HepG2 (cell line): ENCODE data around the gene ANO9. TPM values are rescaled to one million over a fixed set of nuclear protein-coding genes. Genes with fewer than 3 reads are reported as not detected.
A peak's percentile ranks its signal among the peaks of the same experiment; 100 is the strongest.

Experiments used
- ARID3A ChIP-seq: IDR thresholded peaks from 2 replicates; pipeline ENCODE4 v1.6.1; 2012; ENCODE audit warnings: low read depth, low read length, improper control_type of control experiment
- ARNTL ChIP-seq: sonication (generic); formaldehyde crosslinking; IDR thresholded peaks from 2 replicates; pipeline ENCODE4 v1.4.0; 2020; ENCODE audit warnings: mild to moderate bottlenecking, missing genetic modification reagents
- CCDC6 ChIP-seq: sonication (generic); formaldehyde crosslinking; IDR thresholded peaks from 2 replicates; pipeline ENCODE4 v1.8.1; 2022; ENCODE audit warnings: mild to moderate bottlenecking, missing genetic modification reagents, moderate library complexity
- FOSL2 ChIP-seq: sonication (generic); formaldehyde crosslinking; IDR thresholded peaks from 2 replicates; pipeline ENCODE4 v1.4.0; 2020; ENCODE audit warnings: missing genetic modification reagents
- GABPA ChIP-seq, 2 experiments: IDR thresholded peaks; 2 replicates each; pipeline ENCODE4 v1.6.1; 2011 to 2016; ENCODE audit warnings: low read depth in 2 of 2, low read length in 1 of 2, missing biosample characterization in 1 of 2, missing genetic modification characterization in 1 of 2
- HNF1B ChIP-seq: sonication (generic); formaldehyde crosslinking; IDR thresholded peaks from 2 replicates; pipeline ENCODE4 v1.5.1; 2020; ENCODE audit warnings: mild to moderate bottlenecking, moderate library complexity, missing genetic modification reagents
- KIAA2018 ChIP-seq: sonication (generic); formaldehyde crosslinking; IDR thresholded peaks from 2 replicates; pipeline ENCODE4 v1.5.0; 2020; ENCODE audit warnings: mild to moderate bottlenecking, missing genetic modification reagents, borderline replicate concordance
- NR2F1 ChIP-seq, 2 experiments: fragments of 450-650 bp in 1 of 2; formaldehyde crosslinking in 1 of 2; IDR thresholded peaks; 2 replicates each; pipeline versions ENCODE4 v1.5.0 to v1.6.1; 2016 to 2020; ENCODE audit warnings: mild to moderate bottlenecking in 1 of 2, missing compliant biosample characterization in 1 of 2, missing genetic modification reagents in 1 of 2, moderate library complexity in 1 of 2
- SETDB1 ChIP-seq: sonication (generic); formaldehyde crosslinking; IDR thresholded peaks from 2 replicates; pipeline ENCODE4 v1.5.1; 2020; ENCODE audit warnings: missing genetic modification reagents, mild to moderate bottlenecking, borderline replicate concordance
- TEF ChIP-seq: sonication (generic); formaldehyde crosslinking; IDR thresholded peaks from 2 replicates; pipeline ENCODE4 v1.5.0; 2020; ENCODE audit warnings: missing genetic modification reagents
- ZBTB21 ChIP-seq: sonication (generic); formaldehyde crosslinking; IDR thresholded peaks from 2 replicates; pipeline ENCODE4 v1.4.0; 2020; ENCODE audit warnings: missing genetic modification reagents
- ZNF383 ChIP-seq: sonication (generic); formaldehyde crosslinking; IDR thresholded peaks from 2 replicates; pipeline ENCODE4 v1.4.0; 2020; ENCODE audit warnings: missing genetic modification reagents, mild to moderate bottlenecking, borderline replicate concordance
- ZNF547 ChIP-seq: sonication (generic); formaldehyde crosslinking; IDR thresholded peaks from 2 replicates; pipeline ENCODE4 v1.5.1; 2020; ENCODE audit warnings: mild to moderate bottlenecking, missing genetic modification reagents
- ZNF550 ChIP-seq: sonication (generic); formaldehyde crosslinking; IDR thresholded peaks from 2 replicates; pipeline ENCODE4 v1.4.0; 2020; ENCODE audit warnings: mild to moderate bottlenecking, missing genetic modification reagents, borderline replicate concordance
- ZNF558 ChIP-seq: sonication (generic); formaldehyde crosslinking; IDR thresholded peaks from 2 replicates; pipeline ENCODE4 v1.9.0; 2022; ENCODE audit warnings: mild to moderate bottlenecking, missing genetic modification reagents, borderline replicate concordance
- ZNF616 ChIP-seq: sonication (generic); formaldehyde crosslinking; IDR thresholded peaks from 2 replicates; pipeline ENCODE4 v1.5.0; 2020; ENCODE audit warnings: low read depth, mild to moderate bottlenecking, missing genetic modification reagents
- ZNF839 ChIP-seq: sonication (generic); formaldehyde crosslinking; IDR thresholded peaks from 2 replicates; pipeline ENCODE4 v1.4.0; 2020; ENCODE audit warnings: missing genetic modification reagents, mild to moderate bottlenecking, borderline replicate concordance
- polyA plus RNA-seq, 8 experiments: library from polyadenylated mRNA; depleted of rRNA in 3 of 8; stranded (reverse) in 7 of 8; unstranded in 1 of 8; fragments of >200 nt; fragmentation: Illumina TruSeq in 4 of 8; extraction: Trizol in 4 of 8; gene quantifications; 2 replicates each; pipeline versions ENCODE4 v1.2.1 to v1.2.3, GENCODE V29; 2011 to 2016; ENCODE audit warnings: low read depth in 4 of 8, missing spikeins in 1 of 8, mixed read lengths in 1 of 8; ENCODE audit not compliant: insufficient read depth in 1 of 8
- total RNA-seq, 5 experiments: library from RNA; depleted of rRNA; stranded (reverse); fragments of >200 nt; fragmentation: Illumina TruSeq; extraction: Trizol; gene quantifications; 2 replicates each; pipeline ENCODE4 v1.2.3, GENCODE V29; 2016; ENCODE audit warnings: low read depth in 1 of 5

ANO9 gene
- total and polyA plus RNA-seq, 2 of the 13 experiments (the other 11 are each of a cell fraction or from before 2014, with no cell fraction given): 8.9 to 14.3 TPM

- TF ChIP-seq HNF1B (CRISPR knock-in tag): peak; percentile 42; the same call in 1 of the 2 replicates
- TF ChIP-seq ZNF616 (CRISPR knock-in tag): no peak
- no peak for TF ChIP-seq KIAA2018 (CRISPR knock-in tag)
- TF ChIP-seq ZNF839 (CRISPR knock-in tag): 0 out of 2 replicates have a peak, but pooled peaks have one; percentile 28
- TF ChIP-seq ZNF383 (CRISPR knock-in tag): no peak
- TF ChIP-seq ZNF558 (CRISPR knock-in tag): no peak
- no peak for TF ChIP-seq NR2F1 (CRISPR knock-in tag; IDR thresholded peaks at IDR 0.05)
- TF ChIP-seq ZBTB21 (CRISPR knock-in tag): no peak
- TF ChIP-seq ARID3A: no peak
- TF ChIP-seq ARNTL (CRISPR knock-in tag): no peak
- no peak for TF ChIP-seq FOSL2 (CRISPR knock-in tag)
- no peak for TF ChIP-seq CCDC6 (CRISPR knock-in tag)
- TF ChIP-seq TEF (CRISPR knock-in tag): no peak
- TF ChIP-seq ZNF547 (CRISPR knock-in tag): peak; percentile 67; the same call in 1 of the 2 replicates
- no peak for TF ChIP-seq SETDB1 (CRISPR knock-in tag)
- no peak for TF ChIP-seq ZNF550
- no peak for TF ChIP-seq GABPA (IDR thresholded peaks at IDR 0.05; ENCODE audit: low read depth, low read length)
- TF ChIP-seq GABPA (CRISPR knock-in tag; IDR thresholded peaks at IDR 0.05; ENCODE audit: low read depth): no peak
Measured at GRCh38 chr11:396948-397548, 44.8 kb downstream of the ANO9 start (continued).
